Suprapubic skin (tissue), 4 donors: ENCODE data around the gene ADAM19. TPM values are rescaled to one million over a fixed set of nuclear protein-coding genes. Genes with fewer than 3 reads are reported as not detected.

Experiments
- DNase-seq, 2 donors: peaks; one replicate each; pipeline ENCODE4 v3.0.0-alpha.2; 2019; ENCODE audit warnings: low spot score in 2 of 2
- H3K27ac ChIP-seq: fragments of 200-600 bp; sonication (generic); one replicate; pipeline ENCODE4 v1.5.1; 2019
- H3K27me3 ChIP-seq: fragments of 200-600 bp; sonication (generic); one replicate; pipeline ENCODE4 v1.5.1; 2019
- H3K36me3 ChIP-seq: fragments of 200-600 bp; sonication (generic); one replicate; pipeline ENCODE4 v1.5.1; 2019
- H3K4me1 ChIP-seq: fragments of 200-600 bp; sonication (generic); one replicate; pipeline ENCODE4 v1.5.1; 2019
- H3K4me3 ChIP-seq: fragments of 200-600 bp; sonication (generic); one replicate; pipeline ENCODE4 v1.5.1; 2019; ENCODE audit warnings: mild to moderate bottlenecking
- H3K9me3 ChIP-seq: fragments of 200-600 bp; sonication (generic); one replicate; pipeline ENCODE4 v1.5.1; 2019
- CTCF ChIP-seq, 2 donors: fragments of 200-600 bp in 1 of 2; fragments of 450-650 bp in 1 of 2; sonication (generic) in 1 of 2; IDR thresholded peaks; one replicate each; pipeline ENCODE4 v1.5.1; 2016 to 2019; ENCODE audit warnings: antibody characterized with exemption in 2 of 2, mild to moderate bottlenecking in 1 of 2, moderate library complexity in 1 of 2
- EP300 ChIP-seq: sonication (generic); formaldehyde crosslinking; IDR thresholded peaks from one replicate; pipeline ENCODE4 v1.6.1; 2017; ENCODE audit warnings: antibody characterized with exemption
- POLR2A ChIP-seq, 2 donors: fragments of 450-650 bp; IDR thresholded peaks; one replicate each; pipeline ENCODE4 v1.6.1; 2017; ENCODE audit warnings: antibody characterized with exemption in 2 of 2, mild to moderate bottlenecking in 2 of 2, moderate library complexity in 2 of 2
- POLR2AphosphoS5 ChIP-seq, 3 donors: sonication (generic); formaldehyde crosslinking; IDR thresholded peaks; one replicate each; pipeline ENCODE4 v1.6.1; 2017; ENCODE audit warnings: antibody characterized with exemption in 3 of 3
- WGBS: methylation state at CpG from one replicate; pipeline ENCODE4 v1.1.5; 2018; 5-methylcytosine and 5-hydroxymethylcytosine counted together
- total RNA-seq, 4 donors: library from RNA; depleted of rRNA; stranded (reverse); fragments of >200 nt; gene quantifications; one replicate each; pipeline ENCODE4 v1.1.0, GENCODE V29; 2016

The ADAM19 gene
- total RNA-seq, 4 donors from 2014 or later, result 0.42 to 2.6 (median 1.3) TPM

GRCh38 chr5:157504053-157504452 lies 71.5 kb downstream of the ADAM19 start:
- no peaks in the 10 kb centered on the region for H3K9me3 ChIP-seq
- H3K27me3 ChIP-seq, result no peaks in the 10 kb centered on the region
- no peak overlapping the region for H3K4me3 ChIP-seq
- 81% methylated on average over 8 of the region's 8 CpGs for WGBS
- TF ChIP-seq EP300 (no peak), POLR2A (IDR thresholded peaks at IDR 0.05) (no peak), POLR2AphosphoS5 (IDR thresholded peaks at IDR 0.05) (no peak), CTCF (IDR thresholded peaks at IDR 0.05) (no peak)
- H3K4me1 ChIP-seq, result no peaks in the 10 kb centered on the region
- H3K27ac ChIP-seq, result no peak overlapping the region
- no peak for DNase-seq
- H3K36me3 ChIP-seq, result no peaks in the 10 kb centered on the region

GRCh38 chr5:157502143-157502647 lies 73.4 kb downstream of the ADAM19 start:
- no peak for TF ChIP-seq POLR2AphosphoS5 (IDR thresholded peaks at IDR 0.05)
- TF ChIP-seq POLR2A (IDR thresholded peaks at IDR 0.05), result no peak
- no peak for TF ChIP-seq EP300
- WGBS, result 74% methylated on average over 8 of the region's 8 CpGs
- Histone ChIP-seq H3K27me3 (no peaks in the 10 kb centered on the region), H3K4me3 (no peak overlapping the region), H3K9me3 (no peaks in the 10 kb centered on the region), H3K27ac (no peak overlapping the region), H3K4me1 (no peaks in the 10 kb centered on the region), H3K36me3 (no peaks in the 10 kb centered on the region)
- DNase-seq, result no peak

- TF ChIP-seq POLR2AphosphoS5 (IDR thresholded peaks at IDR 0.05) (no peak), EP300 (no peak), CTCF (IDR thresholded peaks at IDR 0.05) (no peak), POLR2A (IDR thresholded peaks at IDR 0.05) (no peak)
- Histone ChIP-seq H3K4me1 (no peaks in the 10 kb centered on the region), H3K4me3 (no peak overlapping the region), H3K27ac (no peak overlapping the region), H3K9me3 (no peaks in the 10 kb centered on the region), H3K36me3 (no peaks in the 10 kb centered on the region), H3K27me3 (no peaks in the 10 kb centered on the region)
- WGBS, result 83% methylated on average over 6 of the region's 10 CpGs
- DNase-seq, result no peak
Measured at GRCh38 chr5:157497875-157498611, 77.5 kb downstream of the ADAM19 start.

- H3K27me3 ChIP-seq, result no peaks in the 10 kb centered on the region
- H3K9me3 ChIP-seq, result no peaks in the 10 kb centered on the region
- no peak overlapping the region for H3K27ac ChIP-seq
- DNase-seq, result no peak
- 93% methylated on average over 7 of the region's 8 CpGs for WGBS
- H3K4me3 ChIP-seq, result no peak overlapping the region
- H3K36me3 ChIP-seq, result no peaks in the 10 kb centered on the region
- no peak for TF ChIP-seq EP300
- TF ChIP-seq POLR2AphosphoS5 (IDR thresholded peaks at IDR 0.05), result no peak
- TF ChIP-seq CTCF (IDR thresholded peaks at IDR 0.05), result no peak
- TF ChIP-seq POLR2A (IDR thresholded peaks at IDR 0.05), result no peak
- no peaks in the 10 kb centered on the region for H3K4me1 ChIP-seq
Measured at GRCh38 chr5:157496864-157497263, 78.7 kb downstream of the ADAM19 start.

- peaks cover 4% of the 10 kb centered on the region for H3K36me3 ChIP-seq
- no peaks in the 10 kb centered on the region for H3K9me3 ChIP-seq
- no peak for DNase-seq
- no peak for TF ChIP-seq POLR2A (IDR thresholded peaks at IDR 0.05)
- H3K4me1 ChIP-seq, result no peaks in the 10 kb centered on the region
- WGBS, result 90% methylated on average over 5 of the region's 5 CpGs
- no peaks in the 10 kb centered on the region for H3K27me3 ChIP-seq
- H3K27ac ChIP-seq, result no peak overlapping the region
- H3K4me3 ChIP-seq, result no peak overlapping the region
Measured at GRCh38 chr5:157494178-157494832, 81.3 kb downstream of the ADAM19 start.

GRCh38 chr5:157492886-157493285 lies 82.7 kb downstream of the ADAM19 start:
- peaks cover 4% of the 10 kb centered on the region for H3K36me3 ChIP-seq
- 96% methylated on average over 9 of the region's 9 CpGs for WGBS
- H3K4me3 ChIP-seq, result no peak overlapping the region
- TF ChIP-seq POLR2A (IDR thresholded peaks at IDR 0.05) (no peak), CTCF (IDR thresholded peaks at IDR 0.05) (no peak), EP300 (no peak), POLR2AphosphoS5 (IDR thresholded peaks at IDR 0.05) (no peak)
- no peak for DNase-seq
- no peaks in the 10 kb centered on the region for H3K27me3 ChIP-seq
- H3K4me1 ChIP-seq, result no peaks in the 10 kb centered on the region
- H3K27ac ChIP-seq, result no peak overlapping the region
- no peaks in the 10 kb centered on the region for H3K9me3 ChIP-seq
